HUDEP-2 (cell line): ENCODE measurements around the gene HSD17B7.
"Not testable (repeated sequence)": the region's sequence is repeated elsewhere in the genome, so short reads cannot be mapped to it uniquely, and the experiment has no call there.

Experiments
- DNase-seq, 76 experiments: peaks; one replicate each; lab custom pipeline; 2025; ENCODE audit not compliant: unreplicated experiment in 76 of 76; lab: John Stamatoyannopoulos, UW

The HSD17B7 gene

DNA sequence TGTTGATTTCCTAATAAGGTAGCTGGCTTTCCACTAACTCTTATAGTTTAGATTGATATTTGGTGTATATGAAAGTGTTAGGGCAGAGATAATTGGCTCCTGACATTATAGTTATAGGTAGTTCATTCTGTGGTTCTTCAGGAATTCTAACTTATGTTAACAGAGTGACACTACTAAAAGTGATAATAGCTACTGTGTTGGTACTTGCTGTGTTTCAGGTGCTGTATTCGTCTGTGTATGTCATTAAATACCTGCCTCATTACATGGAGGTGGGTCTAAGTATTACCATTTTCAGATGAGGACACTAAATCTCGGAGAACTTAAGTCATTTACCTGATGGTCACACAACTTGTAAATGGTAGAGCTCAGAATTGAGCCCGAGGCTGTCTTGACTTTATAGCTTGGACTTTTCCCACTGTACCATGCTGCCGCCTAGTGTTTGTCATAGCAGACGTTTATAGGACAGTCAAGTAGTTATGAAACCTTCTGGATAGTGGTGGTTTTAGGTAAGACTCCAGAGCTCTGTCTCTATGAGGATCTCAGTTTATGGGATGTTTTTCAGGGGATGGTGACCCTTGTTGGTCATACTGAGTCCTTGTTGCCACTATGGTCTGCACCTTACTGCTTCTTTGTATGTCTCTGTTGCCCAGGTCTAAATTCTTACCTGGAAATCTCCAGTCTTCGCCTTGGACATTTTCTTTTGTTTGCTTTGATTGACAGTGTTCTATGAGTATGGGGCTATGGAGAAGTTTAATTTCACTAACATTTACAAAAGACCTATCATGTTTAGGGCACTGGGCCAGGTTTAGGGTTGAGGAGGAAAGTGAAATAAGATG lies 9.7 kb downstream of the HSD17B7 start:
- peak in 20 of 76 experiments; percentile 2 to 32 (median 18) for DNase-seq

DNA sequence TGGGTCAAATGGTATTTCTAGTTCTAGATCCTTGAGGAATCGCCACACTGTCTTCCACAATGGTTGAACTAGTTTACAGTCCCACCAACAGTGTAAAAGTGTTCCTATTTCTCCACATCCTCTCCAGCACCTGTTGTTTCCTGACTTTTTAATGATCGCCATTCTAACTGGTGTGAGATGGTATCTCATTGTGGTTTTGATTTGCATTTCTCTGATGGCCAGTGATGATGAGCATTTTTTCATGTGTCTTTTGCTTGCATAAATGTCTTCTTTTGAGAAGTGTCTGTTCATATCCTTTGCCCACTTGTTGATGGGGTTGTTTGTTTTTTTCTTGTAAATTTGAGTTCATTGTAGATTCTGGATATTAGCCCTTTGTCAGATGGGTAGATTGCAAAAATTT lies 17.0 kb downstream of the HSD17B7 start:
- DNase-seq = not testable (repeated sequence)

DNA sequence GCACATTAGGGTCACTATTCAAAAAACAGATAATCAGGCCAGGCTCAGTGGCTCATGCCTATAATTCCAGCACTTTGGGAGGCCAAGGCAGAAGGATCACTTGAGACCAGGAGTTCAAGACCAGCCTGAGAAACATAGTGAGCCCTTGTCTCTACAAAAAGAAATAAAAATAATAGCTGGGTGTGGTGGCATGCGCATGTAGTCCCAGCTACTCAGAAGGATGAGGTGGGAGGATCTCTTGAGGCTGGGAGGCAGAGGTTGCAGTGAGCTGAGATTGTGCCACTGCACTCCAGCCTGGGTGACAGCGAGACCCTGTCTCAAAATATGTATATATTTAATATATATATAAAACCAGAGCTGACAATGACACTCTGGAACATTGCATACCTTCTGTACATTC lies 21.9 kb downstream of the HSD17B7 start:
- not testable (repeated sequence) for DNase-seq

DNA sequence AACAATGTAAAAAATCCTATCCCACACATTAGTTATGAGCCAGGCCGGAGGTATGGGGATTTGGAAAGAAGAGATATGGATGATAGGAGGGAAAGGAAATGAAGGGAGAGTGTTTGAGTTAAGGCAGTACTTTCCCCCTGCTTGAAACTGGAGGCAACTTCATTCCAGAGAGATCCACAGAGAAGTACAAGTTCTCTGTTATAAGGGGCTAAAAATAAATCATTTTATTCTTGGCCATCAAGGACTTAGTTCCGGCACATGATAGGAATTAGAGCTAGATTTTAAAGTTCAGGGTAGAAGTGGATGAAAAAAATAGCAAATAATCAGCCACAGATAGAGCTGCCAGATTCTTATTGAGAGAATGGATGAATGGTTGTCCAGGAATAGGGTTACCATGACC lies 27.6 kb downstream of the HSD17B7 start:
- not testable (repeated sequence) for DNase-seq

DNA sequence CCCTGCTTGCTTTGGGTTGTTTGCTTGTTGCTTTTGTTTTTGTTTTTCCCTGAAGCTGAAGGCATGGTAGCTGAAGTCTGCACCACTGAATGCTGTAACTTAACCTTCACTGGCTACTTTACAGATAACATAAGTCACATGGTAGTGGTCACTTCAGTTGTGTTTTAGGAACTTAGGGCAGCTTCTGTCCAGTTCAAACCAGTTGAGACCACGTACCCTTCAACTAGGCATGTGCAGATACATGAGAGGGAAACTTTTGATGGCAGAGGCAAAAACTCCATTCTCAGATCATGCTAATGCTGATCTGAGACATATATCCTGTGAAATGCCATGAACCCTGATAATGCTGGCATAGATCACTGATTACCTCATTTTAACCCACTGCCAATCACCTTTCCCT lies 28.2 kb downstream of the HSD17B7 start:
- not testable (repeated sequence) for DNase-seq

DNA sequence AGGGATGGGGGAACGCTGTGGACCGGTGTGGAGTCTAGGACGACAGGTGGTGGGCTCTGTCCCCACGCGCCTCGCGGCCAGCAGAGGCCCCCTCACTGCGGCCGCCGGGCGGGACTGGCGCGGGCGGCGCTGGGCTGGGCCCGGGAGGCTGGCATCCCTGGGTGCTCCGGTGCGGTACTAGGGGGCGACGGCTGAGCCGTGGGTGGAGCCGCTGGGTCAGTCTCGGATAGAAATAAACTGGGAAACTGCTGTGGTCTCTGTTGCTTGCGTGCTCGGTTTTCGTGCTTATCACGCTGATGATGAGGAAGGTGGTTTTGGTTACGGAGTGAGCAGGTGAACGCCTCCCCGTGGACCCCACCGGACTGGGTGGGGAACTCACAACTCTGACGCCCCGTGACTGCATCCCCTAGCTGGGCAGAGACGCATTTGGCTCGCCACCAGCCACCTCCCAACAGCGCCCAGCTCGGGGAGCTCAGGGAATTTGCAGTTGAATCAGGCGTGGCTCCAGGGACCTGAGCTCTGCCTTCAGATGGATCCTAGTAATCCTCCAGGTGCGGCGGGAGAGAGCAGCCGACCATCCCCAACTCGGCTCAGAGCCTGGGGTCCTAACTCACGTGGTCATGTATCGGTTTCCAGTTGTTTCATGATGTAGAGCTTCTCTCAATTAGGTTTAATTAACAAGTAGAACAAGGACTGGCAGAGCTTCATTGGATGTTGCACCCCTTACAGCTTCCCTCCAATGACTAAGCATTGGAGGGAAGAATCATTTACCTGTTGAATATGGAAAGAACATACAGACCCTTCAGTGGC lies 32.1 kb downstream of the HSD17B7 start:
- DNase-seq = no peak

DNA sequence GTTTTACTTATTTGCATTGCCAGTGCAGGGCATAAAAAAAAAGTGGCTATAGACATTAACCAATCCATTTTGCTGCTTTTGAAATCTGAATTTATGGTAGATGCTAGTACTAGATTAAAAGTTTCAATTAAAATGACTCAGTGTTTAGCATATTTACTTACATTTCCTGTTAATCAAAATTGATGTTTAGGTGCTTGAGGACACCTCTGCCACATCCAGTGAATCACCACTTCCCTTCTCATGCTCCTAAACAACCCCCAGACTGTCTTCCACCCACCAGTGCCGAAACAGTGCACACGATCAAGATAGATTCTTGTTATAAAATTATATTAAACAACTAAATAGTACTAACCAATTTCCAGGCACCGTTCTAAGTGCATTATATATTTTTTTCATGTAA lies 32.7 kb downstream of the HSD17B7 start:
- no peak for DNase-seq

DNA sequence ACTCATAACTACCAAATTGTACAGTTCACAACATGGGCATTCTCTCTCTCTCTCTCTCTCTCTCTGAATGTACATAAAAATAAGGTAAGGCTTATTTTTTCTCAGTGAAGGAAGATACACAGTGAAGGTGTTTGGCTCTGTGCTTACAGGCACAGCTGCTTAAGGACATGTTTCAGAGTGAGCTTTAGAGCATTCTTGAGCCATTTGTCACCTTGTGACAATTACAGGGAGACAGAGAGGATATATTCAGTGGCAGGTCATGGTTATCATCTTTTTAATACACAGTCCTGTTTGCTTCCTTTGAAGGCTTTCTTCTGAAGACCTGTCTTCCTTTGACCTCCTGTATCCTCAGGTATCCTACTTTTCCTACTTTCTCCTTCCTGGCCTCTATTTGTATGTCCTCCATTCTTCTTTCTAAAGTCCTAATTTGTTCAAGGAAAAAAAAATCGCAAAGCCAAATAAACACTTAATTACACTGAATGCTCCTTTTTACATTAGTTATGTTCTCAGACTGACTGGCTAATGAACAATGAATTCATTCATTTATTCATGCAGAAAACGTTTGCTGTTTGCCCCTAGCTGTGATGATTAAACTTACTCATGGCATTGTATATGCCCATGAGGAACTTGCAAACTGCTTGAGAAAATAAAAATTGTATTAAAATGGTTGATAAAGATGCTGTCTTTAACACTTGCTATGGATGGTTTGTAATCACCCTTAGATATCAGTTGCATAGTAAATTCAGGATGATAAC lies 33.4 kb downstream of the HSD17B7 start:
- no peak for DNase-seq

DNA sequence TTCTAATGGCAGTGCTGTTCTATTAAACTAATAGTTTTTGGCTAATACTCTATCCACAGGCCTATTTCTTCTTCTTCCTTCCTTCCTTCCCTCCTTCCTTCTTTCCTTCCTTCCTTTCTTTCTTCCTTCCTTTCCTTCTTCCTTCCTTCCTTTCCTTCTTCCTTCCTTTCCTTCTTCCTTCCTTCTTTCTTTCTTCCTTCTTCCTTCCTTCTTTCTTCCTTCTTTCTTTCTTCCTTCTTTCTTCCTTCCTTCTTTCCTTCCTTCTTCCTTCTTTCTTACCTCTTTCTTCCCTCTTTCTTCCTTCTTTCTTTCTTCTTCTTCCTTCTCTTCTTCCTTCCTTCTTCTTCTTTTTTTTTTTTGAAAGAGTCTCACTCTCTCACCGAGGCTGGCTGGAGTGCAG lies 38.8 kb downstream of the HSD17B7 start:
- no peak for DNase-seq

DNA sequence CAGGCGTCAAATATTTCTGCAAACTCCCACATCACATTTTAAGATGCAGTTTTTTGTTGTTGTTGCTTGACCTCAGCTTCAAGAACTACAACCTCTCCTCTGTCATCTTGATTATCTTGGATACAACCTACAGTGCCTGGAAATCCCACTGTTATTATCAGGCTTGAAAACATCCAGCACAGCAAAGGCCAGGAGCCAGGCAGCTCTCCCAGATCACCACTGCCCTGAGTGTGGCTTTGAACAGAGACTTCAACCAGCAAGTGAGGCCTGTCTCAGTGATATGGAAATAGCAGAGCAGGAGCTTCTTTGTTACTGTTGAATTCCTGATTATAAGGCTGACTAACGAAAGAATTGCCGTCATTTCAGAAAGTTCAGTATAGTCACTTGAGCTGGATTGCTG lies 42.0 kb downstream of the HSD17B7 start:
- no peak for DNase-seq

DNA sequence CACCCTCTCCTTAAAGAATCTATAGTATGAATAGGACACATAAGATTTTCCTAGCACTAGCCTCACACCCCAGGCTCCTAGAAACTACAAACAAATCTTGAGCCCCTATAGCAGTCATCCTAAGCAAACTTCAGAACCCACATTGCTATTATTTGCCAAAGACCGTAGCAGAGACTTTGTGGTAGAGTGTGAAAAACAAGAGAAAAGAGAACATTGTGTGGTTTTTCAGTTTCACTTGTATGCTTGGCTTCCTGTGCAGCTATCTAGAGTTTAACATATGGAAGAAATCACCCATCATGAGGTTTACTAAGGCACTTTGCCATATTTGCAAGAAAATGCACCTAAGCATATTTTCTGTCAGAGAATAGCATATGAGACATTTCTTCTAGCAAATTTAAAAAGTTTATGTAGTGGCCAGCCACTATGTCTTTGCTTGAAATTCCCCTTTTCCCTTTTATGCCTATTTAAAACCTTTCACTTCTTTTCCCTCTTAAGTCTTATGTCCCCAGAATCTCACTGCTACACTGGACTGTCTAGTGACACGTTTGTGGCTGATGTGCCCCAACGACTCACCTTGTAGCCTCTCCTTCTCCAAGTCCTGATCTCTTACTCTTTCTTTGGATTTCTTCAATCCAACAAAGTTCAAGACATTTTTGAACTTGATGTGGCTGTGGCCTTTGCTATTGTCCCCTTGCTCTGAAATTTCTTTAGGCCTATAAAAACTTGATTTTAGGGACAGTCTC lies 44.8 kb downstream of the HSD17B7 start:
- no peak for DNase-seq

DNA sequence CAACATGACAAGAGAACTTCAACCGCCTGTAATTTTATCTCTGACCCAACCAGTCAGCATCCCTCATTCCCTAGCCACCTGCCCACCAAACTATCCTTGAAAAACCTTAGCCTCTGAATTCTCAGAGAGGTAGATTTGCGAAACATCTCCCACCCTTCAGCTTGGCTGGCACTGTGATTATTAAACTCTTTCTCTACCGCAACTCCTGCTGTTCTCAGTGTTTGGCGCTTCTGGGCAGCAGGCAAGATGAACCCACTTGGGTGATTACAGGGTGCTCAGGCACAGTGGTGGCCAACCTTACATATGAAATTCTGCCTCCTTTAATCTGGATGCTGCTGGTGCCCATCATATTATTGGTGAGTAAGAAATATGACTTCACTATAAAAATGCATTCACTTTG lies 48.4 kb downstream of the HSD17B7 start:
- DNase-seq = no peak

DNA sequence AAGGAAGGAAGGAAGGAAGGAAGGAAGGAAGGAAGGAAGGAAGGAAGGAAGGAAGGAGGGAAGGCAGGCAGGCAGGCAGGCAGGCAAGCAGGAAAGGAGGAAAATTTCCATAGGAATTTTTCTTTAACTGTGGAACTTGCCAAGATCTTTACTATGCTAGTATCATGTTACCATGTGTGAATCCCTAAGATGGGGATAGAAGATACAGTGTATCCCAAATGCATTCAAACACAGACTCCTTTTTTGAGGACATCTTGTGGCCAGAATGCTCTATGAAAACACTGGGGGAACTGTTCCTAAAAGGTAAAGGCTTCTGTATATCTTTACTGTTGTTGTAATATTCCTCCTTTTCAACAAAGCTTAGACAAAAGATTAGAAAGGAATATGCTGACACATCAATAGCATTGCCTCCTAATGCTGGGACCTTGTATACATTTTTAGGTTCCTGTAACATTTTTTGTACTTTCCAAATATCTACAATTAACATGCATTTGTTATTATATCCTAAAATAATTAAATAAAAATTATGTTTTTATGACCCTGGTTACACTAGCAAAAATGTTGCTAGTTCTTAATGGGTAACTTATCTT lies 49.8 kb downstream of the HSD17B7 start:
- DNase-seq = no peak

DNA sequence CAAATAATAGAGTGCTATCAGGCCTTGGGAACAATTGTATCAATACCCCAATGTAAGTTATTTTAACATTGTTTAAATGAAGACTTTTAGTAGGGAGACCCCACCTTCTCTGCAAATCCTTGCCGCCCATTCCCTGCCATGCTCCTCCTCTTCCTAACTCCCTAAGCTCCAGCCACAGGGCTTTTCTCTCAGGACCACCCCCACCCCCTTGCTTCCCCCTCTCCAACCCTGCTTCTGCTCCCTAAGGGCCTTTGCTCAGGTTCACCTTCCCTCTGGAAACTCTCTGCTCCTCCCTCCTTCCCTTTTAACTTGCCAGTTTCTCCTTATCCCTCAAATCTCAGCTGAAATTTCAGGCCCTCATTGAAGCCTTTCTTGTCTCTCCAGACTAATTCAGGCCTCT lies 53.7 kb downstream of the HSD17B7 start:
- DNase-seq = no peak

DNA sequence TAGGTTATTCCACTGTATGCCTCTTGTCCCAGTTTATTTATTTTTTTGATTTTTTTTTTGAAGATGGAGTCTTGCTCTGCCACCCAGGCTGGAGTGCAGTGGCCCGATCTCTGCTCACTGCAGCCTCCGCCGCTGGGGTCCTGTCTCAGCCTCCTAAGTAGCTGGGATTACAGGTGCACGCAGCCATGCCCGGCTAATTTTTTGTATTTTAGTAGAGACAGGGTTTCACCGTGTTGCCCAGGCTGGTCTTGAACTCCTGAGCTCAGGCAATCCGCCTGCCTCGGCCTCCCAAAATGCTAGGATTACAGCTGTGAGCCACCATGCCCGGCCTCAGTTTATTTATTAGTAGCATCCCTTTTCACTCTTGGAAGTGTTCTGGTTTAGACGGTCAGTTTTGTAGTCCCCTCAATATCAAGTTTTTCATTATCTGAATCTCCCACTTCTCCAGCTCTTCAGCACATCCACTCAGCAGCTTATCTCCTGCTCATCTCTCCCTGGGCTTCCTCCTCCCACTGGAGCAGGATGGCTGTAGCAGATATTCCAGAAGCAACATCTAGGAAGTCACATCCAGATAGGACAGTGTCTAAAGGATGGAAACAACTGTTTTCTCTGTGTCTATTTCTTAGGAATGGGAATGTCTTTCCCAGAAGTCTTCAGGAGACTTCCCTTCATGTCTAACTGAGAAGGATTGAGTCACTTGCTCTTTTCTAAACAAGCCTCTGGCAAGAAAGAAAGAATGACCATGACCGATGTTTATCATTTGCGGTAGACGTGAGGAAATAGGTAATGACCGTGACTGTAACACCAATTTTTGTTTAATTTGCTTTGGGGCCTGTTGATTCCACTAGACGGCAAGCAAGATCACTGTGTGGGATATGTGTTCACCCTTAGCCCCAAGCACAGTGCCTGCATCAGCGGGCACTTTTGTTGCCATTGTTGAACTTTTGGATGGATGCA lies 56.0 kb downstream of the HSD17B7 start:
- DNase-seq = no peak

DNA sequence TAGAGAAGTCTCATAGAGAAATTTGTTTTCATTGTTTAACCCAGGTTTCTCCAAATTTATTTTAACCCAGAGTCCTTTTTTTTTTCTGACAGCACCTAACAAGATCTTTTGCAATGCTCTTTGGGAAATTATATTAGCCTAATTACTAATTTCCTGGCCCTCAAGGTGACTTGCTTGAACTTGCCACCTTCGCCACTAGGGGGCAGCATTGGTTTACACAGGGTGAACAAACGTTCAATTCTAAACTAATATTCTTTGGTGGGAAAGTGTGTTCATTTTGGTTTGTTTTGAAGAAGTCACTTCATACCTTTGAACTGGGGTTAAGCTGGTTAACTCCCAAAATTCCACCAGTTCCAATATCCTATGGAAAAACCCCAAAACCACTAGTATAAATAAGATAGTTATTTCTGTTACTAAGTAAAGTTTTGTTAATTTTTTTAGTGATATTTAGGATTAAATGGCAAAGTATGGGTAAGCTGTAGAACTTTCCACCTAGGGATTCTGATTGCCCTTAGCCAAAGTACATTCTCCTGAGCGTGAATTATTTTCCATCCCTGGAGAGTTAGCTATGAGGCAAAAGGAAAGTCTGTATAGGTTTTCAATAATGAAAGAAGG lies 57.4 kb downstream of the HSD17B7 start:
- DNase-seq = peak in 65 of 76 experiments; percentile 2 to 74 (median 48)

DNA sequence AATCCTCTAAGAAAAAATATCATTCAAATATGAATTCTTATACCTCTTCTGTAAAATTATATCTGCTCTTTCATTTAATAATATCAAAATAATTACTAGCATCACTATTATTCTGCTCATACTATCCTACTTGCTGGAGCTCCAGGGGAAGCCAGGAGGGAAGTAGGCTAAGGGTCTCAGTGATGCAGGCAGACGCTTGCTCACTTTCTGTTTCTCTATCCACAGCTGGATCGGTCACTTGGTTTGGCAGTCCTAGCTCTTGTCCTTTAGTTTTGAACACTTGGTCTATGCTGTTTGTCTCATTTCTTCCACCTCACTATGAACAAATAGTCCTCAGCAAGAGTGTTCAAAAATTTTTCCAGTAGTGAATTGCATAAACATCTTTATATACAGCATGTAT lies 59.2 kb downstream of the HSD17B7 start:
- no peak for DNase-seq

DNA sequence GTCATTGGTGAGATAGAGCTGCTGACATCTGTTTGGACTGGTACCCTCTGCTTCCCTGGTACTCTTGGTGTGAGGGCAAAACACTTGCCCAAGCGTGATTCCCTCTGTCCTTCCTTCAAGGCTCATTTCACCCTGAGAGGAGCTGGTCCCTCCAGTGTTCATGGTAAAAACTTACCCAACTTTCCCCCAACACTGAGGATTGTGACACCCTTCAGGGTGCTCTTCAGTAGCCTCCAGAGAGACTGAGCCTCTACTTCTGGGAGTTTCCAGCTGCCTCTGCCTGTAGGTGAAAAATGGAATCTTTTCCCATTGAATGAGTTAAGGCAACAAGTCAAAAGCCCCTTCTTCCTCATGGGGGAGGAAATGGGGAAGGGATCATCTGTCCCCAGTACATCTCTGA lies 60.8 kb downstream of the HSD17B7 start:
- no peak for DNase-seq
